ENCODE results near the gene POLN.

Gene POLN

GRCh38 chr4:2155246-2155645 lies 86.7 kb downstream of the POLN start:
- no peak for DNase-seq

DNA sequence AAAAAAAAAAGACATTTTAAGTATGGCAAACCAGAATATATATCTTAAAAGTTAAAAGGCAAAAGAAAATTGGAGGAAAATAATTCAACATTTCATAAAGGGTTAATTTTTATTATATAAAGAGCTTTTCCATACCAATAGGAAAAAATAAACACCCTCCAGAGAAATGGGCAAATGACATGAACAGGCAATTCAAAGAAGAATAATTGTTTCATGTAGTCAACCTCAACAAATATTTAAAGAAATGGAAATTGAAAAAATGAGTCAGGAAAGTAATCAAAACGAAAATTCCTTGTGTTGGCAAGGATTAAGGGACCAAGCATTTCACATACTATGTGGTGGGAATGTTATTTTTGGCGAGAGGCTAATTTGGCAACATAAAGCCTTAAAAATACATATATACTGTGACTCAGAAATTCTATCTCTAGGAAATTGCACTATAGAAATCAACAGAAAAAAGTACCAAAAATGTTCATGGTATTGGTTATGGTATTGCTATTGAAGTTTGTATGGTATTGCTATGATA lies 87.6 kb downstream of the POLN start:
- no peak for DNase-seq

GRCh38 chr4:2151544-2151943 lies 90.4 kb downstream of the POLN start:
- no peak for DNase-seq

- DNase-seq, result no peak
Observed at GRCh38 chr4:2150076-2150475, 91.8 kb downstream of the POLN start.

- no peak for DNase-seq
Observed at GRCh38 chr4:2142630-2143427, 99.1 kb downstream of the POLN start.

DNA sequence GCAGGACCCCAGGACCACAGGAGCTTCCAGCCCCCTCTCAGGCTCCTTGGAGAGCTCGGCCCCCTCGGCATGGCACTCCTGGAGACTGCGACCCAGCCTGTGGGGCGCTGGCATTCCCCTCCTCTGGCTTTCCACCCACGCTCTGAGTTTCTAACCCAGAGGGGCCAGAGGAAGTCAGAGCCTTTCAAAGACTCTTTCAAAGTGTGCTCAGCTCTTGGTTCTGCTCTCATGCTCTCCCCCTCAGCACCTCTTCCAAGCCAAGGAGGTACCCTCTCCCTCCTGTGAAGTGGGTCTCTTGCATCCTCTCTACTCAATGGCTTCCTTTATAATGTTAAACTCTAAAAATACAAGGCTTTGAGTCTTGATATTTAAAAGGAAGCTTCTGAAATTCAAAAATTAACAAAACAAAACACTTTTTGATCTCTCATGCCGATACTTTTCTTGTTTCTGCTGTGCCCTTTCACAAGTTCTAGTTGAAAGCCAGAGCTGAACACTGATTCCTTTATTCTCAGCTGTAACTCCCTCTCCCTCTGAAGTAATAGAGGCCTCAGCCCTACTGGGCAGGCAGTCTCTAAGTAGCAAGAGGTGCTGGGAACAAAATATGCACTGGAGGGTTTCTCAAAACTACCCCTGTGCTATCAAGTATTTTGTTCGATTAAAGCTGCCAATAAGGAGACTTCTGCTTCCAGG lies 100.0 kb downstream of the POLN start:
- no peak for DNase-seq

- DNase-seq, result no peak
Observed at GRCh38 chr4:2141022-2141761, 100.7 kb downstream of the POLN start.

GRCh38 chr4:2138846-2139500 lies 102.9 kb downstream of the POLN start:
- no peak for DNase-seq

DNA sequence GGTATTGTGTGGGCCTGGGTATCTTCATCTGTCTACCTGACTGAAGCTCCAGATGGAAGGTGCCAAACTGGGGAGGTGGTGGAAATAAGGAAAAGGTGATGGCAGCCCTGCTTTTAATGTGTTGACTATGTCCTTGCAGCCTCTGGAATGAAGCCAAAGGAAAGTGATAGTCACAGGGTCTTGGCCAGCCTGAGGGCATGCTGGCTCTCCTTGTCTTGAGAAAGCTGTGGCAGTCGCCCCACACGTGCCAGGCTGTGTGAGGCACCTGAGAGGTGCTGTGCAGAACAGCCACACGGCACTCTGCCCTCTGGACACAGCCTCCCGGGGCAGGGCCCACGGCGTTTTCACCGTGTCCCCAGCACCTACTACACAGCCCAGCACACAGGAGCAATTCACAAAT lies 105.2 kb downstream of the POLN start:
- DNase-seq, result no peak

GRCh38 chr4:2135083-2135482 lies 106.8 kb downstream of the POLN start:
- DNase-seq, result no peak

GRCh38 chr4:2132438-2132837 lies 109.5 kb downstream of the POLN start:
- DNase-seq, result no peak

- no peak for DNase-seq
Observed at GRCh38 chr4:2127609-2128332, 114.2 kb downstream of the POLN start.

GRCh38 chr4:2126309-2127043 lies 115.4 kb downstream of the POLN start:
- no peak for DNase-seq

GRCh38 chr4:2125831-2126230 lies 116.1 kb downstream of the POLN start:
- no peak for DNase-seq

- DNase-seq, result no peak
Observed at GRCh38 chr4:2125023-2125422, 116.9 kb downstream of the POLN start.

DNA sequence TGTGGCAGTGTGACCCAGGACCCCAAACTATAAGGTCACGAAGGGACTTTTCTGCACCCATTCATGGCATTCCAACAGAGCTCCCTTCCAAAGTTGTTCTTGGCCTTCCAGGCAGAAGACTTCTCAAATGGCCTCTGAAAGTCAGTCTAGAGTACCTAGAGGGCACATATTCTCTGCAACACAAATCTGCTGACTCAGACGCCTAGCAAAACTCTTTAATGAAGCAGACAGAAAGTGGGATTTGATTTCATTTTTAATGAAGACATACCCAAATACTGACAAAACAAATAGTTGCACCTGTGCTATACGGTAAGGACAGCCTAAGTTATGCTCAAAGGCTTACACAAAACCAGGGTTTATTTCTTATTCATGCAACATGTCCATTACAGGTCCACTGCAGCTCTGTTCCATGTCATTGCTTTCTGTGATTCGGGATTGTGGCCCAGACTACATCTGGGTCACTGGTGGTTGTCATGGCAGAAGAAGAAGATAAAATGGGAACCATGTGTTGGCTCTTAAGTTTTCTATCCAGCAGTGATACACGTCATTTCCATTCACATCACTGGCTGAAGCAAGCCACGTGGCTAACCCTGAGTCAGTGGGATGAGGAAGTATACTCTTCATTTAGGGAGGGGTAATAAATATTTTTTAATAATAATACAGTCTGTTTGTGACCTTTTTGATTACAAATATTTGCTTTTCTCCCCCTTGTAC lies 125.1 kb downstream of the POLN start:
- DNase-seq, result no peak

DNA sequence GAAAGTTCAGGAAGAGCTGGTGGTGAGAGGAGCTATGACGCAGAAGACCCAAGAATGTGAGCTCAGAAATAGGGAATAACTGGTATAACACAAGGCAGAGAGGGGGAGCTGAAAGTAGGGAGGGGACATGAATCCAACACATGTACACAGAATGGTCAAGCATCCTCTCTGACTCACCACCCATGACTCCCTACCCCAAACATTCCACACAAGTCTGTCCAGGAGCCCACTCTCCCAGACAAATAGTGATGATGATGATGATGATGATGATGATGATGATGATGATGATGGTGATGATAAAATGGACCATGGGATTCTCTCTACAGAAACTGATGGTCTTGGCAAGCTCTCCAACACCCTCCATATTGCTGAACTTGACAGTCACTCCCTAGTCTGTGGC lies 136.4 kb downstream of the POLN start:
- no peak for DNase-seq

- DNase-seq, result no peak
Observed at GRCh38 chr4:2104556-2105345, 137.2 kb downstream of the POLN start.

- DNase-seq, result no peak
Observed at GRCh38 chr4:2103843-2104547, 137.9 kb downstream of the POLN start.

All from NCI-H2107 (cell line).